HFF-Myc (cell line): ENCODE results near the gene TFAP2A.

Experiments
- DNase-seq: peaks from one replicate; pipeline ENCODE4 v3.0.0-alpha.2; 2011; ENCODE audit warnings: low read depth; ENCODE audit errors: extremely low read depth
- H3K4me3 ChIP-seq: replicated peaks from 2 replicates; pipeline ENCODE4 v1.5.1; 2011; ENCODE audit warnings: low read depth, mild to moderate bottlenecking, control low read depth, low read length
- CTCF ChIP-seq: IDR thresholded peaks from 2 replicates; pipeline ENCODE4 v1.5.1; 2012; ENCODE audit warnings: mild to moderate bottlenecking, low read depth, low read length, control low read depth; ENCODE audit errors: missing control alignments

Gene TFAP2A

GRCh38 chr6:10404107-10404798 lies 10.6 kb downstream of the TFAP2A start:
- peak; percentile 90 for DNase-seq
- H3K4me3 ChIP-seq = peak overlapping the region; percentile 83
- TF ChIP-seq CTCF = peak; percentile 30

GRCh38 chr6:10403385-10404106 lies 11.3 kb downstream of the TFAP2A start:
- peak overlapping the region; percentile 48 for H3K4me3 ChIP-seq
- TF ChIP-seq CTCF = no peak
- DNase-seq = peak; percentile 59

GRCh38 chr6:10402648-10403311 lies 12.1 kb downstream of the TFAP2A start:
- DNase-seq = no peak
- no peak for TF ChIP-seq CTCF
- peak overlapping the region; percentile 48; the same call in 1 of the 2 replicates for H3K4me3 ChIP-seq

- TF ChIP-seq CTCF = no peak
- DNase-seq = no peak
- H3K4me3 ChIP-seq = no peak overlapping the region
Observed at GRCh38 chr6:10401632-10402223, 13.1 kb downstream of the TFAP2A start.

GRCh38 chr6:10401004-10401536 lies 13.8 kb downstream of the TFAP2A start:
- no peak for DNase-seq
- no peak overlapping the region for H3K4me3 ChIP-seq
- no peak for TF ChIP-seq CTCF

GRCh38 chr6:10400330-10400729 lies 14.5 kb downstream of the TFAP2A start:
- no peak for TF ChIP-seq CTCF
- H3K4me3 ChIP-seq = no peak overlapping the region
- no peak for DNase-seq
